Loucy (cell line): Measurements from ENCODE around the gene ZNF280A.

ENCODE experiments used
- H2AFZ ChIP-seq: fragments of 200-600 bp; sonication (generic); 2 replicates; pipeline ENCODE4 v1.6.0; 2016; ENCODE audit warnings: antibody characterized with exemption, mild to moderate bottlenecking, low read length, moderate library complexity
- H3F3A ChIP-seq: fragments of 200-600 bp; 2 replicates; pipeline ENCODE4 v1.6.0; 2016; ENCODE audit warnings: antibody characterized with exemption, low read depth, mild to moderate bottlenecking
- H3K27me3 ChIP-seq: fragments of 200-600 bp; sonication (generic); 2 replicates; pipeline ENCODE4 v1.6.1; 2014; ENCODE audit warnings: low read length, mild to moderate bottlenecking; ENCODE audit not compliant: insufficient read depth, poor library complexity, severe bottlenecking
- H3K36me3 ChIP-seq: fragments of 200-600 bp; sonication (generic); 2 replicates; pipeline ENCODE4 v1.6.1; 2016; ENCODE audit warnings: low read length; ENCODE audit not compliant: insufficient read depth
- H3K4me1 ChIP-seq: fragments of 200-600 bp; sonication (generic); 2 replicates; pipeline ENCODE4 v1.5.1; 2014; ENCODE audit warnings: low read length, mild to moderate bottlenecking; ENCODE audit not compliant: insufficient read depth, poor library complexity, severe bottlenecking
- H3K4me2 ChIP-seq: fragments of 200-600 bp; sonication (generic); 2 replicates; pipeline ENCODE4 v1.6.0; 2014; ENCODE audit warnings: antibody characterized with exemption, low read length, low read depth, mild to moderate bottlenecking; ENCODE audit not compliant: poor library complexity, severe bottlenecking
- H3K4me3 ChIP-seq: fragments of 200-600 bp; sonication (generic); 2 replicates; pipeline ENCODE4 v1.5.1; 2014; ENCODE audit warnings: low read length, mild to moderate bottlenecking, mixed read lengths; ENCODE audit not compliant: poor library complexity, severe bottlenecking
- H3K79me2 ChIP-seq: fragments of 200-600 bp; sonication (generic); 2 replicates; pipeline ENCODE4 v1.6.1; 2014; ENCODE audit warnings: low read length; ENCODE audit not compliant: insufficient read depth
- H3K9ac ChIP-seq: fragments of 200-600 bp; sonication (generic); 2 replicates; pipeline ENCODE4 v1.6.0; 2014; ENCODE audit warnings: mild to moderate bottlenecking, low read depth, low read length, moderate library complexity; ENCODE audit not compliant: poor library complexity, severe bottlenecking
- H3K9me2 ChIP-seq: fragments of 200-600 bp; sonication (generic); replicated peaks from 2 replicates; pipeline ENCODE4 v1.6.1; 2016; ENCODE audit warnings: low read depth, low read length, mixed read lengths
- H3K9me3 ChIP-seq: fragments of 200-600 bp; sonication (generic); 2 replicates; pipeline ENCODE4 v1.6.1; 2014; ENCODE audit warnings: mild to moderate bottlenecking, antibody characterized with exemption, low read length, low read depth; ENCODE audit not compliant: insufficient read depth
- H4K20me1 ChIP-seq: fragments of 200-600 bp; sonication (generic); 2 replicates; pipeline ENCODE4 v1.6.0; 2014; ENCODE audit warnings: antibody characterized with exemption, low read length, mild to moderate bottlenecking; ENCODE audit not compliant: insufficient read depth, poor library complexity, severe bottlenecking
- EZH2phosphoT487 ChIP-seq: fragments of 200-600 bp; IDR thresholded peaks from 2 replicates; pipeline ENCODE4 v1.6.1; 2018; ENCODE audit warnings: antibody characterized with exemption, mild to moderate bottlenecking, moderate library complexity, borderline replicate concordance
- TF ChIP-seq, protein P1 (sequence below): fragments of 200-600 bp; sonication (generic); conservative IDR thresholded peaks from 2 replicates; pipeline ENCODE4 v1.5.1; 2014; ENCODE audit warnings: mild to moderate bottlenecking, antibody characterized with exemption, low read length

The ZNF280A gene

DNA sequence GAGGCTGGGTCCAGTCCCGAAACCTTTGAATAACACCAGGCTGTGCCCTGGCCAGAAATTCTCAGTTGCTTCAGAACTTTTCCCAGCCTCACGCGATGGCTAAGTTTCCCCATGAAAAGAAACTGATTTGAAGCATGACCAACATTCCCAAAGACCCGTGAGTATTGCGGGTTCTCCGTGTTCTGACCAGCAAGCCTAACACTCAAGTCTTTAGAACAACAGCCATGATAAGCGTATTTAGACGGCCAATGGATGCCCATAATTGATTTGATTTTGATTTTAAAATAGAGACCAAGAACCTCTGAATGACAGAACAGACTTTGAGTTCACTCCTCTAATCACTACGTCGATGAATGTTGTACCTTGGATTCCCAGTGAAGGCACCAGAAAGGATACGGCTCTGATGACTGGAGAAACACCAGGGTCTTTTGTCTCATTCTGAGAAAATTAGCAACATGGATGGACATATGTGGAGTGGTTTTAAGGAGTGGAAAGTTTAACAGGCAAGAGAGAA lies 55.5 kb downstream of the ZNF280A start:
- Histone ChIP-seq H3K4me1 (no peaks in the 10 kb centered on the region), H3K4me3 (no peak overlapping the region), H3F3A (no peaks in the 10 kb centered on the region), H2AFZ (no peak overlapping the region), H3K9me3 (no peaks in the 10 kb centered on the region; the same call in 1 of the 2 replicates), H3K36me3 (no peaks in the 10 kb centered on the region), H3K27me3 (no peaks in the 10 kb centered on the region), H3K79me2 (no peaks in the 10 kb centered on the region), H3K9me2 (no peaks in the 10 kb centered on the region), H3K4me2 (no peak overlapping the region), H4K20me1 (no peaks in the 10 kb centered on the region), H3K9ac (no peak overlapping the region)
- TF ChIP-seq EZH2phosphoT487 = no peak
- TF ChIP-seq, protein P1, sequence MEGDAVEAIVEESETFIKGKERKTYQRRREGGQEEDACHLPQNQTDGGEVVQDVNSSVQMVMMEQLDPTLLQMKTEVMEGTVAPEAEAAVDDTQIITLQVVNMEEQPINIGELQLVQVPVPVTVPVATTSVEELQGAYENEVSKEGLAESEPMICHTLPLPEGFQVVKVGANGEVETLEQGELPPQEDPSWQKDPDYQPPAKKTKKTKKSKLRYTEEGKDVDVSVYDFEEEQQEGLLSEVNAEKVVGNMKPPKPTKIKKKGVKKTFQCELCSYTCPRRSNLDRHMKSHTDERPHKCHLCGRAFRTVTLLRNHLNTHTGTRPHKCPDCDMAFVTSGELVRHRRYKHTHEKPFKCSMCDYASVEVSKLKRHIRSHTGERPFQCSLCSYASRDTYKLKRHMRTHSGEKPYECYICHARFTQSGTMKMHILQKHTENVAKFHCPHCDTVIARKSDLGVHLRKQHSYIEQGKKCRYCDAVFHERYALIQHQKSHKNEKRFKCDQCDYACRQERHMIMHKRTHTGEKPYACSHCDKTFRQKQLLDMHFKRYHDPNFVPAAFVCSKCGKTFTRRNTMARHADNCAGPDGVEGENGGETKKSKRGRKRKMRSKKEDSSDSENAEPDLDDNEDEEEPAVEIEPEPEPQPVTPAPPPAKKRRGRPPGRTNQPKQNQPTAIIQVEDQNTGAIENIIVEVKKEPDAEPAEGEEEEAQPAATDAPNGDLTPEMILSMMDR = no peak

DNA sequence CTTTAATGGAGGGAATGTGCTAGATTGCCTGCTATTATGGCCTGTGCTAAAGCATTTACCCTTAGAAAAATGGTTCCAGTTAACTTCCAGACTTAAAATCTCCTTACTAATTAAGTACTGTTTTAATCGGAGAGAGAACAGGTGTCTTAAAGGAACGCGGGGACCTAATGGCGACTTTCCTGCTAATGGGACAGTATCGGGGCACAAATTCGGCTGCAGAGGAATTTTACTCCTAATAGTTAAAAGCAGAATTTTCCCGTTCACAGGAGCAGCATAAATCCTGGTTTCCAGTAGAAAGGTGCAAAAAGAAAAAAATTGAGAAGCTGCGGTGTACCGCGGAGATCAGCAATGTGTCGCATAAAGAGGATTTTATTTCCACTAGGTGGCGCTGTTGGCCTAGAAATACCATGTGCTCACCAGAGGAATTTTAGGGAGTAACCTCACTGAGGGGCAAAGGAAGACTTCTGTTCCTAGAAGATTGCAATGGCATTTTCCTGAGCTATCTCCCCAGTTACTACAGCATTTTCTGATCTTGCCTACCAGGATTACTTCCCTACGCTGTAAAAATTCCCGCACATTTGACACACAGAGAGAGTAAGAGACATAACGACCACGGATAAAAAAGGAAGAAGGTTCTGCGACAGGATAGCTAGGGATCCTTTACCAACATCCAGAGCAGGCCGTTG lies 56.1 kb downstream of the ZNF280A start:
- Histone ChIP-seq H2AFZ (no peak overlapping the region), H3K27me3 (no peaks in the 10 kb centered on the region), H3K79me2 (no peaks in the 10 kb centered on the region), H3K4me1 (no peaks in the 10 kb centered on the region), H3K4me2 (no peak overlapping the region), H3K9ac (no peak overlapping the region), H3K36me3 (no peaks in the 10 kb centered on the region), H3K9me2 (no peaks in the 10 kb centered on the region), H4K20me1 (no peaks in the 10 kb centered on the region), H3K4me3 (no peak overlapping the region), H3K9me3 (peaks cover 5% of the 10 kb centered on the region; the same call in 1 of the 2 replicates), H3F3A (no peaks in the 10 kb centered on the region)
- TF ChIP-seq EZH2phosphoT487 = no peak
- TF ChIP-seq, protein P1 = peak; percentile 81
